Tibial nerve (tissue), 4 donors: ENCODE results near the gene GARIN3. TPM values are rescaled to one million over a fixed set of nuclear protein-coding genes. Genes with fewer than 3 reads are reported as not detected.

ENCODE experiments used
- DNase-seq, 2 donors: peaks; one replicate each; pipeline ENCODE4 v3.0.0-alpha.2; 2019; ENCODE audit warnings: low spot score in 2 of 2
- H3K27ac ChIP-seq, 4 donors: fragments of 200-600 bp; sonication (generic) in 3 of 4; one replicate each; pipeline ENCODE4 v1.5.1; 2017 to 2019; ENCODE audit warnings: mild to moderate bottlenecking in 1 of 4
- H3K27me3 ChIP-seq, 2 donors: fragments of 200-600 bp; sonication (generic) in 1 of 2; one replicate each; pipeline versions ENCODE4 v1.5.1 to v1.6.0; 2017 to 2019
- H3K36me3 ChIP-seq, 3 donors: fragments of 200-600 bp; sonication (generic); one replicate each; pipeline ENCODE4 v1.5.1; 2018 to 2019
- H3K4me1 ChIP-seq, 4 donors: fragments of 200-600 bp; sonication (generic) in 3 of 4; one replicate each; pipeline ENCODE4 v1.5.1; 2017 to 2019
- H3K4me3 ChIP-seq, 4 donors: fragments of 200-600 bp; sonication (generic) in 3 of 4; one replicate each; pipeline ENCODE4 v1.5.1; 2017 to 2019; ENCODE audit warnings: mild to moderate bottlenecking in 1 of 4, moderate library complexity in 1 of 4
- H3K9me3 ChIP-seq, 4 donors: fragments of 200-600 bp; sonication (generic) in 3 of 4; one replicate each; pipeline ENCODE4 v1.5.1; 2017 to 2019
- EP300 ChIP-seq, 2 donors: sonication (generic); formaldehyde crosslinking; IDR thresholded peaks; one replicate each; pipeline ENCODE4 v1.6.1; 2017; ENCODE audit warnings: antibody characterized with exemption in 2 of 2, mild to moderate bottlenecking in 1 of 2
- POLR2A ChIP-seq, 2 donors: fragments of 450-650 bp; IDR thresholded peaks; one replicate each; pipeline ENCODE4 v1.6.1; 2017; ENCODE audit warnings: antibody characterized with exemption in 2 of 2, mild to moderate bottlenecking in 2 of 2, moderate library complexity in 2 of 2
- WGBS, 2 donors: methylation state at CpG; one replicate each; pipeline ENCODE4 v1.1.5; 2018; 5-methylcytosine and 5-hydroxymethylcytosine counted together
- total RNA-seq, 4 donors: library from RNA; depleted of rRNA; stranded (reverse); fragments of >200 nt; gene quantifications; one replicate each; pipeline ENCODE4 v1.1.0, GENCODE V29; 2016
- TF ChIP-seq, protein P1 (sequence below), 5 experiments: fragments of 200-600 bp in 3 of 5; fragments of 450-650 bp in 2 of 5; sonication (generic) in 3 of 5; IDR thresholded peaks; one replicate each; pipeline ENCODE4 v1.5.1; 2016 to 2019; ENCODE audit warnings: antibody characterized with exemption in 5 of 5, mild to moderate bottlenecking in 3 of 5, moderate library complexity in 2 of 5

Gene GARIN3
- total RNA-seq, 4 donors from 2014 or later: not detected

DNA sequence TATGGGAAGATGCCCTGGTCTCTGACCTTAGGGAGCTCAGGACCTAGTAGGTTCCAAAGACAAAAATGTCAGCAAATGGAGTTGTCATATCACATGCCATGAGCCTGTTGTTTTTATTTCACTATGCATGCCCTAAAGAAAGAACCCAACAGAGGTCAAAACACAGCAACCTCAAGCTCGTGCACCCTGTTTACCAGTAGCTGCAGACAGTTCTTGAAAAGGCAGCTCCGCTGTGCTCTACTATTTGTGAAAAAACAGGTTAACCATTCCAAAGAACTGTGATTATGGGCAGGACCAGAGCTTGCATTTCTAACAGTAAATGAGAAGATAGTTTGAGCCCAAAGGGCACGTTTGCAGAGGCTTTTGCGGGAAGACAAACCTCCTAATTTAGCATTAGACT, 37.4 kb upstream of the GARIN3 start:
- DNase-seq: no peak
- no peak overlapping the region for H3K4me3 ChIP-seq
- no peaks in the 10 kb centered on the region for H3K9me3 ChIP-seq
- TF ChIP-seq, protein P1, sequence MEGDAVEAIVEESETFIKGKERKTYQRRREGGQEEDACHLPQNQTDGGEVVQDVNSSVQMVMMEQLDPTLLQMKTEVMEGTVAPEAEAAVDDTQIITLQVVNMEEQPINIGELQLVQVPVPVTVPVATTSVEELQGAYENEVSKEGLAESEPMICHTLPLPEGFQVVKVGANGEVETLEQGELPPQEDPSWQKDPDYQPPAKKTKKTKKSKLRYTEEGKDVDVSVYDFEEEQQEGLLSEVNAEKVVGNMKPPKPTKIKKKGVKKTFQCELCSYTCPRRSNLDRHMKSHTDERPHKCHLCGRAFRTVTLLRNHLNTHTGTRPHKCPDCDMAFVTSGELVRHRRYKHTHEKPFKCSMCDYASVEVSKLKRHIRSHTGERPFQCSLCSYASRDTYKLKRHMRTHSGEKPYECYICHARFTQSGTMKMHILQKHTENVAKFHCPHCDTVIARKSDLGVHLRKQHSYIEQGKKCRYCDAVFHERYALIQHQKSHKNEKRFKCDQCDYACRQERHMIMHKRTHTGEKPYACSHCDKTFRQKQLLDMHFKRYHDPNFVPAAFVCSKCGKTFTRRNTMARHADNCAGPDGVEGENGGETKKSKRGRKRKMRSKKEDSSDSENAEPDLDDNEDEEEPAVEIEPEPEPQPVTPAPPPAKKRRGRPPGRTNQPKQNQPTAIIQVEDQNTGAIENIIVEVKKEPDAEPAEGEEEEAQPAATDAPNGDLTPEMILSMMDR (IDR thresholded peaks at IDR 0.05): no peak
- TF ChIP-seq POLR2A (IDR thresholded peaks at IDR 0.05) (no peak), EP300 (IDR thresholded peaks at IDR 0.05) (no peak)
- H3K4me1 ChIP-seq: no peaks in the 10 kb centered on the region
- H3K36me3 ChIP-seq: no peaks in the 10 kb centered on the region
- peaks cover 0 to 4% of the 10 kb centered on the region in 2 donors for H3K27me3 ChIP-seq
- 72 to 78% methylated on average over 4 of the region's 4 CpGs for WGBS, 2 donors
- no peak overlapping the region for H3K27ac ChIP-seq

DNA sequence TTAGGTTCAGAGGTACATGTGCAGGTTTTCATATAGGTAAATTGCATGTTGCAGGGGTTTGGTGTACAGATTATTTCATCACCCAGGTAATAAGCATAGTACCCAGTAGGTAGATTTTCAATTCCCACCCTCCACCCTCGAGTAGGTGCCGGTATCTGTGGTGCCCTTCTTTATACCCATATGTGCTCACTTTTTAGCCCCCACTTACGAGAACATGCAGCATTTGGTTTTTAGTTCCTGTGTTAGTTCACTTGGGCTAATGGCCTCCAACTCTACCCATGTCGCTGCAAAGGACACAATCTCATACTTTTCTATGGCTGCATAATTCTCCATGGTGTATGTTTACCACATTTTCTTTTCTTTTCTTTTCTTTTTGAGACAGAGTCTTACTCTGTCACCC, 35.8 kb upstream of the GARIN3 start:
- 82 to 90% methylated on average over 4 of the region's 4 CpGs for WGBS, 2 donors
- Histone ChIP-seq H3K27me3 (peaks cover 0 to 4% of the 10 kb centered on the region in 2 donors), H3K27ac (no peak overlapping the region), H3K4me1 (no peaks in the 10 kb centered on the region), H3K9me3 (no peaks in the 10 kb centered on the region), H3K36me3 (no peaks in the 10 kb centered on the region), H3K4me3 (no peak overlapping the region)
- DNase-seq: no peak
- TF ChIP-seq POLR2A (IDR thresholded peaks at IDR 0.05) (no peak), EP300 (IDR thresholded peaks at IDR 0.05) (no peak)
- TF ChIP-seq, protein P1 (IDR thresholded peaks at IDR 0.05): no peak

DNA sequence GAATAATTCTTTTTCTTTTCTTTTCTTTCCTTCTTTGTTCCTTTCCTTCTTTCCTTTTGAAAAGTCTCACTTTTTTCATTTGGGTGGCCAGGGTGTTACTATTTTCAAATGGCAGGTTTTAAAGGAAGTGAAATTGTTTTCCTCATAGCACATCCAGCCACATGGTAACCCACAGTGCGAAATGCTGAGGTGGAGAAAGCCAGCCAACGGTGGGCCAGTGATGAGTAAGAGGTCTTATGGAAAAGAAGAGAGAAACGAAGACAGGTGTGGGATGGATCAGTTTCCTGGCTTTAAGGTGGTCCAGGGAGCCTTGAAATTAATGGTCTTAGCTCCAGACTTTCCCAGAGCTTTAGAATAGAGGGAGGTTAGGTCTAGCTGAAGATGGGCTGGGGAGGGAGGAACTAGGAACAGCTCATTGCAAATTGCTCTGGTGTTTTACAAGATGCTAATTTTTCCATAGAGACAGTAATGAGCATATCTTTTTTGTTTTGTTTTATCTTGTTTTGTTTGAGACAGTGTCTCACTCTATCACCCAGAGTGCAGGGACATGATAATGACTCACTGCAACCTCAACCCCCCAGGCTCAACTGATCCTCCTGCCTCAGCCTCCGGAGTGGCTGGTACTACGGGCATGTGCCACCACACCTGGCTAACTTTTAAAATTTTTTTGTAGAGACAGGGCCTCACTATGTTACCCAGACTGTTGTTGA, 32.4 kb upstream of the GARIN3 start:
- peaks cover 0 to 5% (median 0%) of the 10 kb centered on the region in 4 donors for H3K4me1 ChIP-seq

DNA sequence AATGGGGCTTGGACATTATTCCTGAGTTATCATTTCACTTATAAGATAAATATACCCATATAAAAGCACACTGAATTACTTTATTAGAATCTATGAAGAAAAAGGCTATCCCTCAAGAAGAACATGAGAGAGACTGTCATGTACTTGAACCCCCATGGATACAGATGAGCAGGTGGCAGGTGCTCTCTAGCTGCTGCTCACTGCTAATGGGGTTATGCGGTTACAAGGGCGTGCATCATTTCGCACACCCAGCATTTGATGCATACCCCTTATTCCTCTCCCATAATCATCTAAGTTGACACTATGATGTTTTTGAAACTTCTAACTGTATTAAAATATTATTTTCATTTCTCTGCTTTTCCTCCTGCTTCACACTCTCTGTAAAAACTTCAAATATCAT, 31.0 kb upstream of the GARIN3 start:
- Histone ChIP-seq H3K27ac (no peak overlapping the region), H3K4me1 (peaks cover 0 to 5% (median 0%) of the 10 kb centered on the region in 4 donors), H3K27me3 (peaks cover 0 to 4% of the 10 kb centered on the region in 2 donors), H3K4me3 (no peak overlapping the region), H3K36me3 (no peaks in the 10 kb centered on the region), H3K9me3 (peaks cover 0 to 5% (median 0%) of the 10 kb centered on the region in 4 donors)
- TF ChIP-seq, protein P1 (IDR thresholded peaks at IDR 0.05): no peak
- no peak for TF ChIP-seq POLR2A (IDR thresholded peaks at IDR 0.05)
- DNase-seq: no peak
- 81 to 91% methylated on average over 3 of the region's 3 CpGs for WGBS, 2 donors

More for the DNA sequence above, 32.4 kb upstream of the GARIN3 start:
- Histone ChIP-seq H3K27me3 (peaks cover 0 to 4% of the 10 kb centered on the region in 2 donors), H3K36me3 (no peaks in the 10 kb centered on the region), H3K4me3 (no peak overlapping the region), H3K9me3 (no peaks in the 10 kb centered on the region), H3K27ac (no peak overlapping the region)
- 48 to 50% methylated on average over 5 of the region's 5 CpGs for WGBS, 2 donors
- DNase-seq: no peak
- TF ChIP-seq, protein P1 (IDR thresholded peaks at IDR 0.05): no peak
- TF ChIP-seq EP300 (IDR thresholded peaks at IDR 0.05) (no peak), POLR2A (IDR thresholded peaks at IDR 0.05) (no peak)

DNA sequence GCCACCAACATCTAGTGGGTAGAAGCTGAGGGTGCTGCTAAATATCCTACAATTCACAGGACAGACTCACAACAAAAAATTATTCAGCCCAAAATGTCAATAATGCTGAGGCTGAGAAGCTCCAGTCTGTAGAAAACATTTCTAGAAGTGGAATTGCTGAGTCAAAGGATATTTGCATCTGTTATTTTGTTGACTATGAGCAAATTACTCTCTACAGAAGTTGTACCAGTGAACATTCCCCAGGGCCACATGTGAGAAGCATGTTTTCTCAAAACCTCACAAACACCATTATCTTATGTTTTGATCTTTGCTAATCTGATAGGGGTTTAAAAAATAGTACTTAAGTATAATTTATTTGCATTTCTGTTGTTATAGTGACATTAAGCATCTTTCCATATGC, 30.0 kb upstream of the GARIN3 start:
- Histone ChIP-seq H3K36me3 (no peaks in the 10 kb centered on the region), H3K4me1 (peaks cover 0 to 5% (median 0%) of the 10 kb centered on the region in 4 donors), H3K27ac (no peak overlapping the region), H3K4me3 (no peak overlapping the region), H3K9me3 (peaks cover 0 to 5% (median 0%) of the 10 kb centered on the region in 4 donors), H3K27me3 (peaks cover 0 to 4% of the 10 kb centered on the region in 2 donors)
- TF ChIP-seq EP300 (IDR thresholded peaks at IDR 0.05) (no peak), POLR2A (IDR thresholded peaks at IDR 0.05) (no peak)
- TF ChIP-seq, protein P1 (IDR thresholded peaks at IDR 0.05): no peak
- DNase-seq: no peak
